Measurements from ENCODE around the gene ARHGEF33. TPM values are rescaled to one million over a fixed set of nuclear protein-coding genes. Genes with fewer than 3 reads are reported as not detected.

ARHGEF33 gene
- total RNA-seq, 2 experiments from 2014 or later = 0.28 TPM; not detected in 1

DNA sequence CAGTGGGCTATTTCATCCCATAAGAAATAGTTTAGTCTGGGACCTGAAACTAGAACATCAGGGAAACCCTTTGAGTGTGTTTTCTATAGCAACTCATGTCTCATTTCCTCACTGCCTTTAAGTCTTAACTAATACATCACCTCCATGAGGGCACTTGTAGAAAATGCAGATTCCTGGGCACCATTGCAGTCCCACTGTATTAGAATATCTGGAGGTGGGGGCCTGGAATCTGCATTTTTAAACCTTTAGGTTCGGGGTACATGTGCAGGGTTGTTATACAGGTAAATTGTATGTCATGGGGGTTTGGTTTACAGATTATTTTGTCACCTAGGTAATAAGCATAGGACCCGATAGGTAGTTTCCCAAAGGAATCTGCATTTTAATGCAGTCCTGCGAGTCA is 87.4 kb downstream of the ARHGEF33 start:
- ChIA-PET POLR2A (interaction anchor here (0.9 kb wide), 1 partner anchor 9 kb away, joined by 3 read pairs; no protein-coding TSS in a partner anchor), CTCF (no interaction called here)
- no peak overlapping the region for H3K4me3 Mint-ChIP-seq
- no peaks in the 10 kb centered on the region for H3K9me3 Mint-ChIP-seq
- H3K27me3 Mint-ChIP-seq = no peaks in the 10 kb centered on the region
- peaks cover 18% of the 10 kb centered on the region for H3K36me3 Mint-ChIP-seq (ENCODE audit: low read depth)
- no peaks in the 10 kb centered on the region for H3K4me1 Mint-ChIP-seq
- no peak for DNase-seq
- H3K27ac Mint-ChIP-seq = no peak overlapping the region

DNA sequence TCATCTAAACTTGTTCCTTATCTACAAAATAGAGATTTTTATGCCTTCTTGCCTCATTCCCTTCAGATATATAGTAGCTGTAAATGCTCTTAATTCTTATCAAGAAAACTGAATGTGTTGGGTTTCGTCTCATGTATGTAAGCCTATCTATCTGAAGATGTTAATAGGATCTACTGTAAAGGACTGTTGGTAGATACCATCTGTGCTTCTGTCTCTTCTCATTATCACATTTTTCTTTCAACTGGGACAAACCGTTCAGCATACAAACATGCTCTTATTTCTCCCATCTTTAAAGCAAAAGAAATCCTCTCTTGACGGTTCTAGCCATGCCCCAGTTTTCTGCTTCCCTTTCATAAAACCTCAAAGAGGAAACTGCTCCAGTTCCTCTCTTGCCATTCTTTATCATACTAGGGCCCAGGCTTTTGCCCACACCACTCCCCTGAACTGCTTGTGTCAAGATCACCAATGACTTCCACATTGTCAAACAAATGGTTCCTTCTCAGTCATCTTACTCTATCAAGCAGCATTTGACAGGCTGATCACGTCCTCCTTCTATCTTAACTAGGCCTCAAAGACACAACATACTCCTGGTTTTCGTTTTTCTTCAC is 88.7 kb downstream of the ARHGEF33 start:
- CTCF ChIA-PET = interaction anchor here (1.0 kb wide), 1 partner anchor 31 kb away, joined by 3 read pairs; no protein-coding TSS in a partner anchor
- no peak overlapping the region for H3K27ac Mint-ChIP-seq
- H3K36me3 Mint-ChIP-seq (ENCODE audit: low read depth) = peaks cover 27% of the 10 kb centered on the region

DNA sequence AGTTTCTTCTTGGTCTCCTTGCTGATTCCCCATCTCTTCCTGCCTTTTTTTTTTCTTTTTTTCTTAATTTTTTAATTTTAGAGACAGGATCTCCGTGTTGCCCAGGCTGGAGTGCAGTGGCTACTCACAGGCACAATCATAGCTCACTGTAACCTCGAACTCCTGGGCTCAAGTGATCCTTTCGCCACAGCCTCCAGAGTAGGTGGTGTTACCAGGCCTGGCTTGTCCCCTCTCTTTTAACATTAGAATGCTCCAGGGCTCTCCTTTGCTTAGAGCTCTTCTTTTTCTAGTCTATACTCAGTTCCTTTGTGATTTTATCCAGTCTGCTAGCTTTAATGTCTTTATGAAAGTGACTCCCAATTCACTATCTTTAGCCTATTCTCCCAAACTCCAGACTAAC is 89.2 kb downstream of the ARHGEF33 start:
- POLR2A ChIA-PET = interaction anchor here (0.7 to 1.2 kb wide), 2 partner anchors 11 to 25 kb away, joined by 3 to 4 read pairs; no protein-coding TSS in a partner anchor
- CTCF ChIA-PET = interaction anchor here (1.0 kb wide), 1 partner anchor 32 kb away, joined by 3 read pairs; no protein-coding TSS in a partner anchor
- peaks cover 31% of the 10 kb centered on the region for H3K36me3 Mint-ChIP-seq (ENCODE audit: low read depth)
- DNase-seq = no peak
- H3K4me3 Mint-ChIP-seq = no peak overlapping the region
- H3K4me1 Mint-ChIP-seq = no peaks in the 10 kb centered on the region
- H3K27ac Mint-ChIP-seq = peak overlapping the region; percentile 19
- H3K27me3 Mint-ChIP-seq = no peaks in the 10 kb centered on the region
- no peaks in the 10 kb centered on the region for H3K9me3 Mint-ChIP-seq

More for the DNA sequence above, 88.7 kb downstream of the ARHGEF33 start:
- Mint-ChIP-seq H3K4me1 (no peaks in the 10 kb centered on the region), H3K27me3 (no peaks in the 10 kb centered on the region), H3K9me3 (no peaks in the 10 kb centered on the region), H3K4me3 (no peak overlapping the region)
- POLR2A ChIA-PET = interaction anchor here (0.7 kb wide), 1 partner anchor 25 kb away, joined by 3 read pairs; no protein-coding TSS in a partner anchor
- DNase-seq = no peak

DNA sequence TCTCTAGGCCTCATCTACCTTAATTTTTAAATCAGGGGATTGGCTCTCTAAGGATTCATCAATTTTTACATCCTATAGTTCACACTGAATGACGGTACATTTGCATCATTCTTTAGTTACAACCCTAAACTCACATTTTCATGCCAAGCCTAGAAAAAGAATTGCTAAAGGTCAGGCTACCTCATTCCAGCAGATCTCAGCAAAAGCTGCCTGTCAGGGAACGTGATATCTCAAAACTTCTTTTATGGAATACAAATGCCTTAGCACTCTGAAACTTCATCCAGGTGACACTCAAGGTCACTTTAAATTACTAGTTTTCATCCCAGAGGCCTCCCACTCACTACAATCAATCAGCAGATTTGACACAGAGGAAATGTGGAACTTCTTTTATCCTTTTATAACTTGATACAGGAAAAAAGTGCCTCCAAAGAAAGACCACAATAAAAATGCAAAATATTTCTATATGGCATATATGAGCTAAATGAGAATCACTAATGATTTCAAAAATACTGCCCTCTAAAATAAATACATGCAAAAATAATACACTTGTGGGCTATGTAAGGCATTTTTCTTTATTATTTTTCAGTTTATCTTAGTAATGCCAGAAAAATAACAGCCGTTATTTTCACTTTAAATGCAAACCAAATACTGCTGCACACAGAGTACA is 91.5 kb downstream of the ARHGEF33 start:
- POLR2A ChIA-PET = no interaction called here

DNA sequence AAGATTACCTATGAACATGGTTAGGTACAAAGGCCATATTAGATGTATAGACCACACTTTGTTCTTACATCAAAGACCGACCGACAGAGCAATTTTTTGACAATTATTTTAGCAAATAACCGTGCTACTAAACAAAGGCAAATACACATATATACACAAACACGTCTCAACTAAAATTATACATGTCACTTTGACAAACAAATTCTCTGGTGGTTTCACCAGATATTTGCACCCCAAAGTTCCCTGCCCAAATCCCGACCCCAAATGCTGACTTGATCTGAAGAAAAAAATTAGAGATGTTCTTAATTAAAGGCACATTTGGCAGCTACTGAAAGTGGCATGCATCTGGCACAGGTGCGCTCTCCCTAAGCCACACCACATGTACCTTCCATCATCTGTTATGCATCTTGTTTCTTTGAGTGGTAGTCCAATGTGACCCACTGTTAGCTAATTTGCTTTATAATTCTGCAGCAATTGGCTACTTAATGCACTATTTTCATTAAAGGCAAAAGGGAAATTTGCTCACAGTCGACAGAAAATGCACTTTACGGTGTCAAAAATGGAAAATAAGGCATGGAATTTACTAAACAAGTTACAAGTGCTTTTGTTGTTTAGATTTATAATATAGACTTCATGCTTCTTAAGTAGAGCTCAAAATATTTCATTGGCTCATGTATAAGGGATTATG is 92.1 kb downstream of the ARHGEF33 start:
- ChIA-PET POLR2A (no interaction called here), CTCF (interaction anchor here (1.0 kb wide), 1 partner anchor 18 kb away, joined by 3 read pairs; no protein-coding TSS in a partner anchor)
- peaks cover 51% of the 10 kb centered on the region for H3K36me3 Mint-ChIP-seq (ENCODE audit: low read depth)
- DNase-seq = no peak
- H3K9me3 Mint-ChIP-seq = no peaks in the 10 kb centered on the region
- no peak overlapping the region for H3K4me3 Mint-ChIP-seq
- H3K4me1 Mint-ChIP-seq = no peaks in the 10 kb centered on the region
- H3K27me3 Mint-ChIP-seq = no peaks in the 10 kb centered on the region
- no peak overlapping the region for H3K27ac Mint-ChIP-seq

More for the DNA sequence above, 91.5 kb downstream of the ARHGEF33 start:
- no peaks in the 10 kb centered on the region for H3K9me3 Mint-ChIP-seq
- H3K27ac Mint-ChIP-seq = no peak overlapping the region
- H3K36me3 Mint-ChIP-seq (ENCODE audit: low read depth) = peaks cover 50% of the 10 kb centered on the region
- H3K4me1 Mint-ChIP-seq = no peaks in the 10 kb centered on the region
- no peaks in the 10 kb centered on the region for H3K27me3 Mint-ChIP-seq
- DNase-seq = no peak
- no peak overlapping the region for H3K4me3 Mint-ChIP-seq
- CTCF ChIA-PET = interaction anchor here (0.6 to 1.2 kb wide), 2 partner anchors 34 to 476 kb away, joined by 4 read pairs; no protein-coding TSS in a partner anchor

DNA sequence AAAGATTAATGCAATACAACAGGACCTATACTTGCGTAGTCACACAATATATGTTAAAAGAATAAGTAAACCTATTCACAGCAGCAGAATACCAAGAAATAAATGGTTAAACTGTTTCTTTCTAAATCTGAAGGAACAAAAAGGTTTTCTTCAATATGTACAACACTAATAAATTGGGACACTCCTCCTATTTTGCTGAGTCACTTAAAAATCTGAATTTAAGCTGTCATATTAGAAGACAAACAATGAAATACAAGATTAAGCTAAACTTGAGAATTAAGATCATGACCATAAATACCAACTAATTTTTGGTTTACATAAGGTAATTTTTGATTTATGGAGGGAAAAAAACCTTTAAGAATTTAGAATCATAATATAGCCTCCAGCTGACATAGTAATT is 92.8 kb downstream of the ARHGEF33 start:
- Mint-ChIP-seq H3K4me3 (no peak overlapping the region), H3K9me3 (no peaks in the 10 kb centered on the region), H3K36me3 (ENCODE audit: low read depth) (peaks cover 58% of the 10 kb centered on the region), H3K27ac (no peak overlapping the region), H3K27me3 (no peaks in the 10 kb centered on the region), H3K4me1 (no peaks in the 10 kb centered on the region)
- CTCF ChIA-PET = interaction anchor here (1.0 kb wide), 1 partner anchor 18 kb away, joined by 3 read pairs; no protein-coding TSS in a partner anchor
- POLR2A ChIA-PET = no interaction called here
- no peak for DNase-seq

DNA sequence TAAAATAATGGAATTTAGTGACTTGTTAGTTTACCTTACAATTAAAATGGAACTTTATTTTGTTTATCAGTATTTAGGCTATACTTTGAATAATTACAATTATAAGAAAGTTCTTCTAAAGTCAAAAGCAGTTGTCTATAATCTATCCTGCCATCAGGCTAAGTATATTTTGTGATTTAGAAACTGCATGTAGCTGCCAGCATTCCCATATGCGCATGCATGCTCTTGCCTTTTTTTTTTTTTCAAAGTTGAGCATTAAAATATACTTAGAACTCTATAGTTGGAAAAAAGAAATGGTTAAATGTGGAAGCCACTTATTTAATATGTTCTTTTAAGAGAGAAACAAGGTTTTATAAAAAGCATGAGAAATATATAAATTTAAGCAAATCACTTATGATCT is 99.0 kb downstream of the ARHGEF33 start:
- CTCF ChIA-PET = interaction anchor here (1.0 to 1.5 kb wide), 2 partner anchors 239 to 241 kb away, joined by 3 to 4 read pairs; no protein-coding TSS in a partner anchor
- peaks cover 56% of the 10 kb centered on the region for H3K36me3 Mint-ChIP-seq (ENCODE audit: low read depth)
- DNase-seq = no peak
- POLR2A ChIA-PET = no interaction called here
- no peaks in the 10 kb centered on the region for H3K9me3 Mint-ChIP-seq
- no peak overlapping the region for H3K27ac Mint-ChIP-seq
- peaks cover 10% of the 10 kb centered on the region for H3K4me1 Mint-ChIP-seq
- H3K27me3 Mint-ChIP-seq = no peaks in the 10 kb centered on the region
- H3K4me3 Mint-ChIP-seq = no peak overlapping the region

DNA sequence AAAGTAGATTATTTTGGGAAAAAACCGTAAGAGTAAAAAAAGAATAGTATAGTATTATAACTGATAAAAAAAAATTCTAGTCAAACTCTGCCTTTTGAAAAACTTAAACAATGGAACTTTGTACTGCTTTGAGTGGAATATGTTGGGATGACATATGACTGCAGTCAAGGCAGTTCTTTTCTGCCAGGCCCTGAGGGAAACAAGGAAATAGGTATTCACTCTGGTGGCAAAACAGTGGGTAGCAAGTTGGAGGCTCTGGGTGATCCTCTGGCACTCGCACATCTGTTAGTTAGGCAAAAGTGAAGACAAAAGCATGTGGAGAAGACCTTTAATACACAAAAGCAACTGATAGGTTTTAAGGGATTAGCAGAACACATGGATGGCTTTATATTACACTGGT is 102.2 kb downstream of the ARHGEF33 start:
- CTCF ChIA-PET = interaction anchor here (1.3 kb wide), 1 partner anchor 238 kb away, joined by 3 read pairs; no protein-coding TSS in a partner anchor
- Mint-ChIP-seq H3K36me3 (ENCODE audit: low read depth) (peaks cover 62% of the 10 kb centered on the region), H3K4me3 (no peak overlapping the region), H3K27ac (peak overlapping the region; percentile 40), H3K9me3 (no peaks in the 10 kb centered on the region), H3K4me1 (peaks cover 24% of the 10 kb centered on the region), H3K27me3 (no peaks in the 10 kb centered on the region)
- POLR2A ChIA-PET = interaction anchor here (1.0 kb wide), 1 partner anchor 129 kb away, joined by 4 read pairs; the partner anchor contains the start of gene SOS1
- no peak for DNase-seq

DNA sequence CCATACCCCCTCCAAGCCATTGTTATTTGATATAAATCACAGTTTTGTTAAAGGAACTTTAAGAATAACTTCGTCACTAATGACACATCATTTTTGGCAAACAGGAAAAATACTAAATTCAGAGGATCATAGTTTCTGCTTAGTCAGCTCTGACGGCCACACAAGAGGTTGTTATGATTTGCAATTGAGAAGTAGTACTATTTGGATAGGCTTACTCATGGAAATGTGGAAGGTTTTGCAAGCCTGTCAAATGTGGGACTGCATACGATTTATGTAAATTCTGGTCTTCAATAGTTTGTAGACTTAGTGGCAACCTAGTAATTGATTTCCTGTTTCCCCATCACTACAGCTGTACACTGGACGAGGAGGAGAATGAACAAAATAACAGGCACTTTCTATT is 108.1 kb downstream of the ARHGEF33 start:
- Mint-ChIP-seq H3K36me3 (ENCODE audit: low read depth) (peaks cover 84% of the 10 kb centered on the region), H3K27me3 (no peaks in the 10 kb centered on the region), H3K9me3 (no peaks in the 10 kb centered on the region), H3K27ac (no peak overlapping the region), H3K4me3 (no peak overlapping the region), H3K4me1 (peaks cover 29% of the 10 kb centered on the region)
- no peak for DNase-seq
- ChIA-PET POLR2A (interaction anchor here (1.0 kb wide), 1 partner anchor 246 kb away, joined by 3 read pairs; the partner anchor contains the start of gene SRSF7), CTCF (interaction anchor here (0.6 to 2.0 kb wide), 2 partner anchors 23 to 231 kb away, joined by 3 to 4 read pairs; no protein-coding TSS in a partner anchor)

DNA sequence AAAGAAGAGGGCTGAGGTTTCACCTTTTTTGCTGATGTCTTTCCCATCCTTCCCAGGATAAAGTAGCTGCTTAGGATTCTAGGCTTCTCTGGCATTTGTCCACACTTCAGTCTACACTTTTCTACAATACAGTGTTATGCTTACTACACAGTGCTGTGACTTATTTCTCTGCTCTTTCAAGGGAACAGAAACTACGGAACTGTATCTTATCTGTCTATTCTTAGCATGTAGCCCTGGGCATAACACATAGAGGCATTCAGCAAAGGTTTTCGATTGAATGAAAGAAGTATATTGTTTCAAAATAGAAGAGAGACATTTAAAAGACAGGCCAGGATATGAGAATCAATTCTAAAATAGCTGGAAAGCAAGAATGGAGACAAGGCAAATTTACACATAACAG is 110.9 kb downstream of the ARHGEF33 start:
- Mint-ChIP-seq H3K27ac (no peak overlapping the region), H3K4me3 (no peak overlapping the region), H3K4me1 (peaks cover 19% of the 10 kb centered on the region), H3K36me3 (ENCODE audit: low read depth) (peaks cover 85% of the 10 kb centered on the region), H3K9me3 (no peaks in the 10 kb centered on the region), H3K27me3 (no peaks in the 10 kb centered on the region)
- no peak for DNase-seq
- ChIA-PET POLR2A (interaction anchor here (1.2 kb wide), 1 partner anchor 10 kb away, joined by 4 read pairs; no protein-coding TSS in a partner anchor), CTCF (interaction anchor here (1.3 to 1.7 kb wide), 2 partner anchors 18 to 229 kb away, joined by 3 to 6 read pairs; no protein-coding TSS in a partner anchor)

DNA sequence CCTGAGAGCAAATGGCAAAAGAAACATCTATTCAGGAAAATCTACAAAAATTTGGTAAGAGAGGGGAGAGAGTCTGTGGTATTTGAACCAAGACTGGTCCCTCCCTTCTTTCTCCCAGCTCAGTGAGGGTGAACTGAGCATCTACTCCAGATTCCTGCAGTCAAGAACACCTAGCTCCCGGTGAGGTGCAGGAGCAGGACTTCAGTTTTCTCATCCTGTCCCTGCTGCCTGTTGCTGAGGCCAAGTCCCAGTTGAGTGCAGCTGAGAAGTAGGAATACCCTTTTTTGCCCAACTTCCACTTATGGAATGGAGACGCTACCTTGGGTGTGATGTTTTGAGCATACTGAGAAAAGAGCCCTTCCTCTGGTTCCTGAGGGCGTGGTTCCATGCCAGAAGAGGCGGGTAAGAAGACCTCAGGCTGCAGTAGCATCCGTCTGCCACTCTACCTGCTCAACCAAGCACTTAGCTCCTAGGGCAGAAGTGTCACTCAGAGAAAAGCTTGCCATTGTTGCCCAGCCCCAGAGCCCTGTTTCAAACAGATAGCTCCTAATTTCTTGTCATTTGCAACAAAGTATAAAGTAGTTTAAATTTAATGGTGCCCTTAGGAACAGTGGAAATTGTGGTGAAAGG is 118.3 kb downstream of the ARHGEF33 start:
- H3K4me3 Mint-ChIP-seq = no peak overlapping the region
- CTCF ChIA-PET = no interaction called here
- no peaks in the 10 kb centered on the region for H3K9me3 Mint-ChIP-seq
- peak overlapping the region; percentile 61 for H3K27ac Mint-ChIP-seq
- DNase-seq = no peak
- POLR2A ChIA-PET = no interaction called here
- no peaks in the 10 kb centered on the region for H3K27me3 Mint-ChIP-seq
- H3K4me1 Mint-ChIP-seq = peaks cover 19% of the 10 kb centered on the region
- H3K36me3 Mint-ChIP-seq (ENCODE audit: low read depth) = peaks cover 72% of the 10 kb centered on the region

DNA sequence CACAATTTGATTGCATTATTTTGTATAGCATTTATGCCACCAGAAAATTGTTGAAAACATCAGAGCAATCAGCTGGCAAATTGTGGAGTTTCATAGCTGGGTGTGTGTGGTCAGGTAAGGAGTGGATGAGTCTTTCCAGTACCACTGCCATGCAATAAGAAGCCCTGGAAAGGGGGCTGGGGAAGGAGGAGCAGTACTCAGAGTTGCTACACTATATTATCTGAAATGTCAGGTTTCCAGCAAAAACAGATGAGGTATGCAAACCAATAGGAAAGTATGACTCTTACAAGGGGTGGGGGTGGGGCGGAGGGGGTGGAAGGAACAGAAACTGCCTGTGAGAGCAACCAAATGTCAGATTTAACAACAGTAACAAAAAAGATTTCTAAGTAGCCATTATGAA is 119.0 kb downstream of the ARHGEF33 start:
- DNase-seq = no peak
- Mint-ChIP-seq H3K36me3 (ENCODE audit: low read depth) (peaks cover 73% of the 10 kb centered on the region), H3K9me3 (no peaks in the 10 kb centered on the region), H3K4me3 (no peak overlapping the region), H3K4me1 (peaks cover 19% of the 10 kb centered on the region), H3K27ac (peak overlapping the region; percentile 61), H3K27me3 (no peaks in the 10 kb centered on the region)
- ChIA-PET CTCF (no interaction called here), POLR2A (no interaction called here)
